H9 (cell line): Measurements from ENCODE around the gene IFT122. TPM values are rescaled to one million over a fixed set of nuclear protein-coding genes. Genes with fewer than 3 reads are reported as not detected.

Experiments
- DNase-seq: peaks from one replicate; pipeline ENCODE4 v3.0.0-alpha.2; 2017
- H2AFZ ChIP-seq: one replicate; pipeline ENCODE4 v1.6.1; 2013; ENCODE audit warnings: mild to moderate bottlenecking, low read length, control low read depth, moderate library complexity
- H2AK5ac ChIP-seq: 2 replicates; pipeline ENCODE4 v1.6.1; 2013; ENCODE audit warnings: low read length, control low read depth, mixed read lengths; ENCODE audit not compliant: insufficient read length
- H2BK120ac ChIP-seq: one replicate; pipeline ENCODE4 v1.6.1; 2013; ENCODE audit warnings: low read depth, mild to moderate bottlenecking, low read length, control low read depth, inconsistent platforms; ENCODE audit not compliant: poor library complexity, severe bottlenecking
- H2BK12ac ChIP-seq: 2 replicates; pipeline ENCODE4 v1.6.1; 2013; ENCODE audit warnings: low read length, control low read depth, mixed read lengths, low read depth; ENCODE audit not compliant: insufficient read length
- H2BK15ac ChIP-seq: 2 replicates; pipeline ENCODE4 v1.6.1; 2013; ENCODE audit warnings: low read depth, low read length, control low read depth
- H2BK20ac ChIP-seq: one replicate; pipeline ENCODE4 v1.6.1; 2013; ENCODE audit warnings: low read depth, mild to moderate bottlenecking, low read length, control low read depth, inconsistent platforms; ENCODE audit not compliant: poor library complexity, severe bottlenecking
- H2BK5ac ChIP-seq: 2 replicates; pipeline ENCODE4 v1.6.1; 2013; ENCODE audit warnings: low read length, control low read depth, mixed read lengths; ENCODE audit not compliant: insufficient read length
- H3K14ac ChIP-seq: 2 replicates; pipeline ENCODE4 v1.6.1; 2013; ENCODE audit warnings: low read length, control low read depth; ENCODE audit not compliant: insufficient read depth
- H3K18ac ChIP-seq: 2 replicates; pipeline ENCODE4 v1.6.1; 2013; ENCODE audit warnings: low read depth, mild to moderate bottlenecking, mixed read lengths, low read length, control low read depth; ENCODE audit not compliant: insufficient read length
- H3K23ac ChIP-seq: 2 replicates; pipeline ENCODE4 v1.6.1; 2013; ENCODE audit warnings: low read length, control low read depth, mixed read lengths, low read depth; ENCODE audit not compliant: insufficient read length
- H3K23me2 ChIP-seq: 2 replicates; pipeline ENCODE4 v1.6.1; 2013; ENCODE audit warnings: low read depth, mild to moderate bottlenecking, mixed read lengths, low read length, control low read depth; ENCODE audit not compliant: insufficient read length, poor library complexity, severe bottlenecking
- H3K27ac ChIP-seq: 2 replicates; pipeline ENCODE4 v1.5.1; 2013; ENCODE audit warnings: low read length, control low read depth, mixed read lengths, low read depth; ENCODE audit not compliant: insufficient read length
- H3K27me3 ChIP-seq: 2 replicates; pipeline ENCODE4 v1.6.1; 2013; ENCODE audit warnings: low read length, control low read depth, inconsistent platforms; ENCODE audit not compliant: insufficient read depth
- H3K4ac ChIP-seq: 2 replicates; pipeline ENCODE4 v1.6.1; 2013; ENCODE audit warnings: low read depth, mild to moderate bottlenecking, control low read depth, inconsistent platforms, low read length, moderate library complexity
- H3K4me1 ChIP-seq: 2 replicates; pipeline ENCODE4 v1.6.1; 2013; ENCODE audit warnings: low read length, control low read depth, inconsistent platforms; ENCODE audit not compliant: insufficient read depth
- H3K4me2 ChIP-seq: 2 replicates; pipeline ENCODE4 v1.6.1; 2013; ENCODE audit warnings: low read length, control low read depth, mixed read lengths; ENCODE audit not compliant: insufficient read length, insufficient read depth
- H3K56ac ChIP-seq: 2 replicates; pipeline ENCODE4 v1.6.1; 2013; ENCODE audit warnings: low read depth, mild to moderate bottlenecking, mixed read lengths, low read length, control low read depth; ENCODE audit not compliant: insufficient read length
- H3K79me1 ChIP-seq: 2 replicates; pipeline ENCODE4 v1.6.1; 2013; ENCODE audit warnings: low read depth, mild to moderate bottlenecking, moderate library complexity, low read length, control low read depth, inconsistent platforms; ENCODE audit not compliant: insufficient read depth, poor library complexity, severe bottlenecking
- H3K79me2 ChIP-seq: 2 replicates; pipeline ENCODE4 v1.6.1; 2013; ENCODE audit warnings: low read length, control low read depth, inconsistent platforms; ENCODE audit not compliant: insufficient read depth
- H3K9ac ChIP-seq: 2 replicates; pipeline ENCODE4 v1.6.1; 2013; ENCODE audit warnings: low read length, control low read depth, mixed read lengths; ENCODE audit not compliant: insufficient read length; ENCODE audit errors: extremely low read depth
- H3K9me3 ChIP-seq: one replicate; pipeline ENCODE4 v1.6.1; 2013; ENCODE audit warnings: low read depth, low read length, inconsistent platforms; ENCODE audit not compliant: control insufficient read depth
- H3T11ph ChIP-seq: one replicate; pipeline ENCODE4 v1.6.1; 2013; ENCODE audit warnings: mild to moderate bottlenecking, low read length, control low read depth, inconsistent platforms
- H4K20me1 ChIP-seq: one replicate; pipeline ENCODE4 v1.6.1; 2013; ENCODE audit not compliant: control insufficient read depth, insufficient read length, insufficient read depth
- H4K5ac ChIP-seq: 2 replicates; pipeline ENCODE4 v1.6.1; 2013; ENCODE audit warnings: low read depth, mild to moderate bottlenecking, mixed read lengths, low read length, control low read depth; ENCODE audit not compliant: insufficient read length
- H4K8ac ChIP-seq: replicated peaks from 2 replicates; pipeline ENCODE4 v1.6.1; 2013; ENCODE audit warnings: low read length, control low read depth, mixed read lengths, low read depth; ENCODE audit not compliant: insufficient read length
- H4K91ac ChIP-seq: 2 replicates; pipeline ENCODE4 v1.6.1; 2013; ENCODE audit warnings: low read depth, mild to moderate bottlenecking, moderate library complexity, mixed read lengths, low read length, control low read depth; ENCODE audit not compliant: insufficient read length
- H3K27ac Mint-ChIP-seq, 3 experiments: 2 replicates in 2 of 3; 3 replicates in 1 of 3; pipeline ENCODE4 v1.8.0; 2020 to 2021; ENCODE audit warnings: mixed read lengths in 3 of 3, mild to moderate bottlenecking in 1 of 3, moderate library complexity in 1 of 3
- H3K27me3 Mint-ChIP-seq: 2 replicates; pipeline ENCODE4 v1.8.0; 2021; ENCODE audit warnings: low read depth, mild to moderate bottlenecking, moderate library complexity, mixed read lengths
- H3K36me3 Mint-ChIP-seq, 3 experiments: 2 replicates in 2 of 3; 3 replicates in 1 of 3; pipeline ENCODE4 v1.8.0; 2020 to 2021; ENCODE audit warnings: low read depth in 3 of 3, mixed read lengths in 3 of 3; ENCODE audit not compliant: insufficient read depth in 1 of 3
- H3K4me1 Mint-ChIP-seq, 2 experiments: 2 replicates each; pipeline ENCODE4 v1.8.0; 2020; ENCODE audit warnings: mixed read lengths in 2 of 2
- H3K4me3 Mint-ChIP-seq, 2 experiments: 2 replicates in 1 of 2; 3 replicates in 1 of 2; pipeline ENCODE4 v1.8.0; 2020 to 2021; ENCODE audit warnings: mild to moderate bottlenecking in 2 of 2, mixed read lengths in 2 of 2, moderate library complexity in 1 of 2
- H3K9me3 Mint-ChIP-seq, 2 experiments: 2 replicates in 1 of 2; 3 replicates in 1 of 2; pipeline ENCODE4 v1.8.0; 2020; ENCODE audit warnings: mild to moderate bottlenecking in 2 of 2, mixed read lengths in 2 of 2, moderate library complexity in 1 of 2
- CTCF ChIP-seq: fragments of 200-600 bp; sonication (generic); conservative IDR thresholded peaks from 3 replicates; pipeline ENCODE4 v1.8.0; 2021; ENCODE audit warnings: antibody characterized with exemption, mild to moderate bottlenecking
- WGBS: extraction: QIAGEN DNeasy Blood & Tissue Kit; methylation state at CpG from one replicate; pipeline ENCODE4 v1.1.7; 2013; ENCODE audit warnings: missing lambda C conversion rate, low lambda C conversion rate, mixed read lengths; ENCODE audit not compliant: insufficient read length; ENCODE audit errors: extremely low coverage; 5-methylcytosine and 5-hydroxymethylcytosine counted together
- total RNA-seq: library from RNA; stranded (reverse); gene quantifications from 2 replicates; pipeline ENCODE4 v1.2.1, GENCODE V29; 2021

Gene IFT122
- total RNA-seq, 1 experiment from 2014 or later: 19.3 TPM

GRCh38 chr3:129463094-129463493, 23.1 kb downstream of the IFT122 start:
- no peak overlapping the region for H2BK5ac ChIP-seq
- H2BK20ac ChIP-seq: no peak overlapping the region
- no peak for TF ChIP-seq CTCF
- H3K9me3 Mint-ChIP-seq: no peaks in the 10 kb centered on the region
- no peak overlapping the region for H3T11ph ChIP-seq
- H3K27ac Mint-ChIP-seq: no peak overlapping the region
- DNase-seq: no peak
- WGBS: no CpG with 5 or more reads among the region's 3 CpGs
- no peaks in the 10 kb centered on the region for H3K27me3 Mint-ChIP-seq
- H3K23ac ChIP-seq: no peak overlapping the region
- no peak overlapping the region for H2BK12ac ChIP-seq
- no peaks in the 10 kb centered on the region for H3K9me3 ChIP-seq
- H3K4me1 ChIP-seq: no peaks in the 10 kb centered on the region
- no peaks in the 10 kb centered on the region; a peak in 2 of 7 replicates for H3K36me3 Mint-ChIP-seq
- H3K27ac ChIP-seq: no peak overlapping the region
- no peak overlapping the region for H3K4ac ChIP-seq
- H3K14ac ChIP-seq: no peak overlapping the region
- H3K79me1 ChIP-seq: no peaks in the 10 kb centered on the region
- H3K4me3 Mint-ChIP-seq: no peak overlapping the region
- no peak overlapping the region for H4K8ac ChIP-seq
- no peak overlapping the region for H2BK15ac ChIP-seq
- no peak overlapping the region for H3K4me2 ChIP-seq
- H3K27me3 ChIP-seq: no peaks in the 10 kb centered on the region
- no peak overlapping the region for H2BK120ac ChIP-seq
- H4K91ac ChIP-seq: no peak overlapping the region
- no peak overlapping the region for H3K56ac ChIP-seq
- H3K79me2 ChIP-seq: no peaks in the 10 kb centered on the region
- H2AFZ ChIP-seq: no peak overlapping the region
- no peaks in the 10 kb centered on the region for H4K20me1 ChIP-seq
- no peak overlapping the region for H3K9ac ChIP-seq
- no peaks in the 10 kb centered on the region for H3K4me1 Mint-ChIP-seq
- H3K23me2 ChIP-seq: no peaks in the 10 kb centered on the region
- H3K18ac ChIP-seq: no peak overlapping the region
- H4K5ac ChIP-seq: no peak overlapping the region
- no peak overlapping the region for H2AK5ac ChIP-seq
